Thyroid gland (tissue), 4 donors: ENCODE measurements around the gene CMC4.

Source experiments
- POLR2A ChIP-seq, 2 donors: fragments of 450-650 bp; IDR thresholded peaks; one replicate each; pipeline ENCODE4 v1.6.1; 2017; ENCODE audit warnings: antibody characterized with exemption in 2 of 2, mild to moderate bottlenecking in 2 of 2, moderate library complexity in 1 of 2
- TF ChIP-seq, protein P1 (sequence below), 6 experiments: fragments of 200-600 bp in 3 of 6; fragments of 450-650 bp in 3 of 6; sonication (generic) in 3 of 6; IDR thresholded peaks; one replicate each; pipeline ENCODE4 v1.5.1; 2016 to 2019; ENCODE audit warnings: antibody characterized with exemption in 6 of 6, mild to moderate bottlenecking in 2 of 6, inconsistent platforms in 1 of 6, moderate library complexity in 1 of 6

DNA sequence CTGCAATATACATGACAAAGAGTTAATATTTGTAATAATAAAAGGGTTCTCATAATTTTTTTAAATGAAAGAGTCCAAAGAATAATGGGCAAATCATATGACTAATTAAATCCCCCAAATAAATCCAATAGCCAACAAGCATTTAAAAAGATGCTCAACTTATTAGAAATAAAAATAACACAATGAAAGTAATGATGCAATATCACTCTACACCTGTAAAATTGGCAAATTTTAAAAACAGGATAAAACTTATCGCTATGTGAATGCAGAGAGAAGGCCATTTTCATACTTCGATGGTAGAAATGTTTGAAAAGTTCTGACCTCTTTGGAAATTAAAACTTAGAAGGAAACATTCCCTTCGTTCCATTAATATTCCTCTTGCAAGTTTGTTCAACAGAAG lies 50.3 kb downstream of the CMC4 start:
- TF ChIP-seq, protein P1, sequence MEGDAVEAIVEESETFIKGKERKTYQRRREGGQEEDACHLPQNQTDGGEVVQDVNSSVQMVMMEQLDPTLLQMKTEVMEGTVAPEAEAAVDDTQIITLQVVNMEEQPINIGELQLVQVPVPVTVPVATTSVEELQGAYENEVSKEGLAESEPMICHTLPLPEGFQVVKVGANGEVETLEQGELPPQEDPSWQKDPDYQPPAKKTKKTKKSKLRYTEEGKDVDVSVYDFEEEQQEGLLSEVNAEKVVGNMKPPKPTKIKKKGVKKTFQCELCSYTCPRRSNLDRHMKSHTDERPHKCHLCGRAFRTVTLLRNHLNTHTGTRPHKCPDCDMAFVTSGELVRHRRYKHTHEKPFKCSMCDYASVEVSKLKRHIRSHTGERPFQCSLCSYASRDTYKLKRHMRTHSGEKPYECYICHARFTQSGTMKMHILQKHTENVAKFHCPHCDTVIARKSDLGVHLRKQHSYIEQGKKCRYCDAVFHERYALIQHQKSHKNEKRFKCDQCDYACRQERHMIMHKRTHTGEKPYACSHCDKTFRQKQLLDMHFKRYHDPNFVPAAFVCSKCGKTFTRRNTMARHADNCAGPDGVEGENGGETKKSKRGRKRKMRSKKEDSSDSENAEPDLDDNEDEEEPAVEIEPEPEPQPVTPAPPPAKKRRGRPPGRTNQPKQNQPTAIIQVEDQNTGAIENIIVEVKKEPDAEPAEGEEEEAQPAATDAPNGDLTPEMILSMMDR (IDR thresholded peaks at IDR 0.05), result no peak
- no peak for TF ChIP-seq POLR2A (IDR thresholded peaks at IDR 0.05)
